Tibial nerve (tissue), 4 donors: Measurements from ENCODE around the gene NCAN. TPM values are rescaled to one million over a fixed set of nuclear protein-coding genes. Genes with fewer than 3 reads are reported as not detected.

Experiments
- DNase-seq, 2 donors: peaks; one replicate each; pipeline ENCODE4 v3.0.0-alpha.2; 2019; ENCODE audit warnings: low spot score in 2 of 2
- H3K27ac ChIP-seq, 4 donors: fragments of 200-600 bp; sonication (generic) in 3 of 4; one replicate each; pipeline ENCODE4 v1.5.1; 2017 to 2019; ENCODE audit warnings: mild to moderate bottlenecking in 1 of 4
- H3K27me3 ChIP-seq, 2 donors: fragments of 200-600 bp; sonication (generic) in 1 of 2; one replicate each; pipeline versions ENCODE4 v1.5.1 to v1.6.0; 2017 to 2019
- H3K36me3 ChIP-seq, 3 donors: fragments of 200-600 bp; sonication (generic); one replicate each; pipeline ENCODE4 v1.5.1; 2018 to 2019
- H3K4me1 ChIP-seq, 4 donors: fragments of 200-600 bp; sonication (generic) in 3 of 4; one replicate each; pipeline ENCODE4 v1.5.1; 2017 to 2019
- H3K4me3 ChIP-seq, 4 donors: fragments of 200-600 bp; sonication (generic) in 3 of 4; one replicate each; pipeline ENCODE4 v1.5.1; 2017 to 2019; ENCODE audit warnings: mild to moderate bottlenecking in 1 of 4, moderate library complexity in 1 of 4
- H3K9me3 ChIP-seq, 4 donors: fragments of 200-600 bp; sonication (generic) in 3 of 4; one replicate each; pipeline ENCODE4 v1.5.1; 2017 to 2019
- CTCF ChIP-seq, 5 experiments: fragments of 200-600 bp in 3 of 5; fragments of 450-650 bp in 2 of 5; sonication (generic) in 3 of 5; IDR thresholded peaks; one replicate each; pipeline ENCODE4 v1.5.1; 2016 to 2019; ENCODE audit warnings: antibody characterized with exemption in 5 of 5, mild to moderate bottlenecking in 3 of 5, moderate library complexity in 2 of 5
- EP300 ChIP-seq, 2 donors: sonication (generic); formaldehyde crosslinking; IDR thresholded peaks; one replicate each; pipeline ENCODE4 v1.6.1; 2017; ENCODE audit warnings: antibody characterized with exemption in 2 of 2, mild to moderate bottlenecking in 1 of 2
- POLR2A ChIP-seq, 2 donors: fragments of 450-650 bp; IDR thresholded peaks; one replicate each; pipeline ENCODE4 v1.6.1; 2017; ENCODE audit warnings: antibody characterized with exemption in 2 of 2, mild to moderate bottlenecking in 2 of 2, moderate library complexity in 2 of 2
- WGBS, 2 donors: methylation state at CpG; one replicate each; pipeline ENCODE4 v1.1.5; 2018; 5-methylcytosine and 5-hydroxymethylcytosine counted together
- total RNA-seq, 4 donors: library from RNA; depleted of rRNA; stranded (reverse); fragments of >200 nt; gene quantifications; one replicate each; pipeline ENCODE4 v1.1.0, GENCODE V29; 2016

NCAN gene
- total RNA-seq, 4 donors from 2014 or later = not detected

- no peak for DNase-seq
- H3K9me3 ChIP-seq = no peaks in the 10 kb centered on the region
- no peak overlapping the region for H3K27ac ChIP-seq
- H3K4me1 ChIP-seq = peaks cover 0 to 11% (median 1%) of the 10 kb centered on the region in 4 donors
- no peaks in the 10 kb centered on the region for H3K36me3 ChIP-seq
- peaks cover 0 to 48% of the 10 kb centered on the region in 2 donors for H3K27me3 ChIP-seq
- no peak for TF ChIP-seq POLR2A (IDR thresholded peaks at IDR 0.05)
- no peak for TF ChIP-seq EP300 (IDR thresholded peaks at IDR 0.05)
- TF ChIP-seq CTCF (IDR thresholded peaks at IDR 0.05) = no peak
- H3K4me3 ChIP-seq = no peak overlapping the region
- WGBS, 2 donors = 72 to 78% methylated on average over 6 of the region's 6 CpGs
Measured at GRCh38 chr19:19223636-19224035, 11.9 kb downstream of the NCAN start.

GRCh38 chr19:19224150-19224851 is 12.5 kb downstream of the NCAN start:
- peaks cover 0 to 11% (median 1%) of the 10 kb centered on the region in 4 donors for H3K4me1 ChIP-seq
- H3K27me3 ChIP-seq = peaks cover 0 to 48% of the 10 kb centered on the region in 2 donors
- TF ChIP-seq EP300 (IDR thresholded peaks at IDR 0.05) (no peak), CTCF (IDR thresholded peaks at IDR 0.05) (no peak), POLR2A (IDR thresholded peaks at IDR 0.05) (no peak)
- no peak overlapping the region for H3K27ac ChIP-seq
- WGBS, 2 donors = 67% methylated on average over 17 of the region's 17 CpGs
- peak overlapping the region in 2 of 4 donors; percentile 9 to 45 for H3K4me3 ChIP-seq
- no peak for DNase-seq
- H3K9me3 ChIP-seq = no peaks in the 10 kb centered on the region
- H3K36me3 ChIP-seq = no peaks in the 10 kb centered on the region

- H3K36me3 ChIP-seq = no peaks in the 10 kb centered on the region
- no peaks in the 10 kb centered on the region for H3K9me3 ChIP-seq
- peak overlapping the region; percentile 9 to 45 (median 27) for H3K4me3 ChIP-seq
- no peak for TF ChIP-seq POLR2A (IDR thresholded peaks at IDR 0.05)
- peak; percentile 46 to 70 (median 52) for TF ChIP-seq CTCF (IDR thresholded peaks at IDR 0.05)
- no peak for TF ChIP-seq EP300 (IDR thresholded peaks at IDR 0.05)
- 3% methylated on average over 22 to 28 of the region's 59 CpGs for WGBS, 2 donors
- peaks cover 0 to 48% of the 10 kb centered on the region in 2 donors for H3K27me3 ChIP-seq
- peaks cover 0 to 11% (median 1%) of the 10 kb centered on the region in 4 donors for H3K4me1 ChIP-seq
- no peak overlapping the region for H3K27ac ChIP-seq
- DNase-seq = peak in 1 of 2 donors; percentile 10
Measured at GRCh38 chr19:19224852-19225494, 13.2 kb downstream of the NCAN start.

- Histone ChIP-seq H3K4me1 (peaks cover 0 to 11% (median 1%) of the 10 kb centered on the region in 4 donors), H3K9me3 (no peaks in the 10 kb centered on the region), H3K27me3 (peaks cover 0 to 48% of the 10 kb centered on the region in 2 donors), H3K4me3 (no peak overlapping the region), H3K36me3 (no peaks in the 10 kb centered on the region), H3K27ac (no peak overlapping the region)
- DNase-seq = no peak
- 83 to 87% methylated on average over 5 of the region's 5 CpGs for WGBS, 2 donors
- no peak for TF ChIP-seq POLR2A (IDR thresholded peaks at IDR 0.05)
- no peak for TF ChIP-seq EP300 (IDR thresholded peaks at IDR 0.05)
- TF ChIP-seq CTCF (IDR thresholded peaks at IDR 0.05) = no peak
Measured at GRCh38 chr19:19226204-19226603, 14.4 kb downstream of the NCAN start.

GRCh38 chr19:19226663-19227062 is 14.9 kb downstream of the NCAN start:
- Histone ChIP-seq H3K4me1 (peaks cover 0 to 11% (median 1%) of the 10 kb centered on the region in 4 donors), H3K9me3 (no peaks in the 10 kb centered on the region), H3K4me3 (no peak overlapping the region), H3K27me3 (peaks cover 0 to 48% of the 10 kb centered on the region in 2 donors), H3K27ac (no peak overlapping the region), H3K36me3 (no peaks in the 10 kb centered on the region)
- DNase-seq = no peak
- WGBS, 2 donors = 47 to 62% methylated on average over 10 of the region's 10 CpGs
- no peak for TF ChIP-seq EP300 (IDR thresholded peaks at IDR 0.05)
- no peak for TF ChIP-seq CTCF (IDR thresholded peaks at IDR 0.05)
- no peak for TF ChIP-seq POLR2A (IDR thresholded peaks at IDR 0.05)
